ENCODE results near the gene CCBE1.

DNA sequence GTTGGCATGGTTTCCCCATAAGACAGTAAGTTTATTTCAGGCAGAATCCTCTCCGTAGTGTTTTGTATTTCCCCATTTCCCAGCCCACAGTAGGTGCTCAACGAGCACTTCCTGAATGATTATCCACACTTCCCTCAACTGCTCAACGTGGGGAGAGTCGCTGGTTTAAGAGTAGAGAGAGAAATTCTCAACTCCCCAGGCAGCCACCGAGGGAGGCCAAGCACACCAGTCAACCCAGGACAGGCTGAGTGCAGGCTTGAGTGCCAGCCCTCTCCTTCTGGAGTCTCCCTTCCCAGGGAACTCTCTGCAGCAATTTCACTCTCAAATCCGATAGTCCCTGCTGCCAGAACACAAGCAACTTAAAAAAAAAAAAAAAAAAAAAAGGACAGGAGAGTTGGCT lies 246.2 kb downstream of the CCBE1 start:
- TF ChIP-seq, protein P1, sequence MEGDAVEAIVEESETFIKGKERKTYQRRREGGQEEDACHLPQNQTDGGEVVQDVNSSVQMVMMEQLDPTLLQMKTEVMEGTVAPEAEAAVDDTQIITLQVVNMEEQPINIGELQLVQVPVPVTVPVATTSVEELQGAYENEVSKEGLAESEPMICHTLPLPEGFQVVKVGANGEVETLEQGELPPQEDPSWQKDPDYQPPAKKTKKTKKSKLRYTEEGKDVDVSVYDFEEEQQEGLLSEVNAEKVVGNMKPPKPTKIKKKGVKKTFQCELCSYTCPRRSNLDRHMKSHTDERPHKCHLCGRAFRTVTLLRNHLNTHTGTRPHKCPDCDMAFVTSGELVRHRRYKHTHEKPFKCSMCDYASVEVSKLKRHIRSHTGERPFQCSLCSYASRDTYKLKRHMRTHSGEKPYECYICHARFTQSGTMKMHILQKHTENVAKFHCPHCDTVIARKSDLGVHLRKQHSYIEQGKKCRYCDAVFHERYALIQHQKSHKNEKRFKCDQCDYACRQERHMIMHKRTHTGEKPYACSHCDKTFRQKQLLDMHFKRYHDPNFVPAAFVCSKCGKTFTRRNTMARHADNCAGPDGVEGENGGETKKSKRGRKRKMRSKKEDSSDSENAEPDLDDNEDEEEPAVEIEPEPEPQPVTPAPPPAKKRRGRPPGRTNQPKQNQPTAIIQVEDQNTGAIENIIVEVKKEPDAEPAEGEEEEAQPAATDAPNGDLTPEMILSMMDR (conservative IDR thresholded peaks at IDR 0.05) = no peak
- TF ChIP-seq ZFX (IDR thresholded peaks at IDR 0.05) = no peak

Data from C4-2B (cell line).